ENCODE results near the gene ZNF57.
"Not testable (repeated sequence)": the region's sequence is repeated elsewhere in the genome, so short reads cannot be mapped to it uniquely, and the experiment has no call there.

The ZNF57 gene

GRCh38 chr19:2960120-2960519, 59.4 kb downstream of the ZNF57 start:
- Histone ChIP-seq H3K4me3 (no peak overlapping the region), H3K27ac (no peak overlapping the region)
- DNase-seq (ENCODE audit: low spot score) = no peak
- TF ChIP-seq, protein P1, sequence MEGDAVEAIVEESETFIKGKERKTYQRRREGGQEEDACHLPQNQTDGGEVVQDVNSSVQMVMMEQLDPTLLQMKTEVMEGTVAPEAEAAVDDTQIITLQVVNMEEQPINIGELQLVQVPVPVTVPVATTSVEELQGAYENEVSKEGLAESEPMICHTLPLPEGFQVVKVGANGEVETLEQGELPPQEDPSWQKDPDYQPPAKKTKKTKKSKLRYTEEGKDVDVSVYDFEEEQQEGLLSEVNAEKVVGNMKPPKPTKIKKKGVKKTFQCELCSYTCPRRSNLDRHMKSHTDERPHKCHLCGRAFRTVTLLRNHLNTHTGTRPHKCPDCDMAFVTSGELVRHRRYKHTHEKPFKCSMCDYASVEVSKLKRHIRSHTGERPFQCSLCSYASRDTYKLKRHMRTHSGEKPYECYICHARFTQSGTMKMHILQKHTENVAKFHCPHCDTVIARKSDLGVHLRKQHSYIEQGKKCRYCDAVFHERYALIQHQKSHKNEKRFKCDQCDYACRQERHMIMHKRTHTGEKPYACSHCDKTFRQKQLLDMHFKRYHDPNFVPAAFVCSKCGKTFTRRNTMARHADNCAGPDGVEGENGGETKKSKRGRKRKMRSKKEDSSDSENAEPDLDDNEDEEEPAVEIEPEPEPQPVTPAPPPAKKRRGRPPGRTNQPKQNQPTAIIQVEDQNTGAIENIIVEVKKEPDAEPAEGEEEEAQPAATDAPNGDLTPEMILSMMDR (IDR thresholded peaks at IDR 0.05) = no peak

- no peak overlapping the region for H3K27ac ChIP-seq
- H3K4me3 ChIP-seq = peak overlapping the region; percentile 43
- TF ChIP-seq, protein P1 (IDR thresholded peaks at IDR 0.05) = peak; percentile 54
- no peak for DNase-seq (ENCODE audit: low spot score)
Observed at GRCh38 chr19:2962018-2962670, 61.4 kb downstream of the ZNF57 start.

DNA sequence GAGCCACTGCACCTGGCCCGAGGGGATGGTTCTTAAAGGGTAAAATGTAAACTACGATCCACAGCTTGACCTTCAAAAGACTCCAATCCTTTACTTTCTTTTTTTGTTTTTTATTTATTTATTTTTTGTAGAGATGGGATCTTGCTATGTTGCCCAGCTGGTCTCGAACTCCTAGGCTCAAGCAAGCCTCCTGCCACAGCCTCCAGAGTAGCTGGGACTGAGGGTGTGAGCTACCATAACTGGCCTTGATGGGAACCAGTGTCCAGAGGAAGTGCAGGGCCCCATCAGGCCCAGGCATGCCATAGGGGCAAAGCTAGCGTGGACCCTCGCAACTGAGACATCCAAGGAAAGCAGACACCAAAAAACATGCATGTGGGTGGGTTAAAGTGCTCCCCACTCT, 62.4 kb downstream of the ZNF57 start:
- Histone ChIP-seq H3K4me3 (no peak overlapping the region), H3K27ac (no peak overlapping the region)
- no peak for DNase-seq (ENCODE audit: low spot score)
- TF ChIP-seq, protein P1 (IDR thresholded peaks at IDR 0.05) = no peak

DNA sequence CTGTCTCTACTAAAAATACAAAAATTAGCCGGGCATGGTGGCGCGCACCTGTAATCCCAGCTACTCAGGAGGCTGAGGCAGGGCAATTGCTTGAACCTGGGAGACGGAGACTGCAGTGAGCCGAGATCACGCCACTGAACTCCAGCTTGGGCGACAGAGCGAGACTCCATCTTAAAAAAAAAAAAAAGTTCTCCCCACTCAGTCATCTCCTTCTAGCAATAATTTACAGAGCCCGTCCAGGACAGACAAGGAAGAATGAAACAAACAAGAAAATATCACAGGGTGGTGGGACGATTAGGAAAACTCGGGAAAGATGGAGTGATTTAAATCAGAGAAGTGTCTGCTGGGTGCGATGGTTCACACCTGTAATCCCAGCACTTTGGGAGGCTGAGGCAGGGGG, 62.9 kb downstream of the ZNF57 start:
- not testable (repeated sequence) for DNase-seq (ENCODE audit: low spot score); H3K27ac ChIP-seq; H3K4me3 ChIP-seq

DNA sequence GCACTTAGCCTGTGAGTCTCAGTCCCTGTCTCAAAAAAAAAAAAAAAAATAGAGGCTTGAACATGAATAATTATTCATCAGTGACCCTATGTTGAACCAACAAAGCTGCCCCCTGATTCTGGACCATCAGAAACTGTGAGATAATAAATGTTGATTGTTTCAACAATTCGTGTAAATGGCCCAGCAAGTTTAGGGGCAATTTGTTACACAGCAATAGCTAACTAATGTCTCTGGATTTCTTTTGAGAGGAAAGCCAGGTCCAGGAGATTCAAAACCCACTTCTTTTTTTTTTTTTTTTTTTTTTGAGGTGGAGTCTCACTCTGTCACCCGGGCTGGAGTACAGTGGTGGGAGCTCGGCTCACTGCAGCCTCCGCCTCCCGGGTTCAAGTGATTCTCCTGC, 64.1 kb downstream of the ZNF57 start:
- no peak overlapping the region for H3K4me3 ChIP-seq
- no peak overlapping the region for H3K27ac ChIP-seq
- TF ChIP-seq, protein P1 (IDR thresholded peaks at IDR 0.05) = no peak
- no peak for DNase-seq (ENCODE audit: low spot score)

DNA sequence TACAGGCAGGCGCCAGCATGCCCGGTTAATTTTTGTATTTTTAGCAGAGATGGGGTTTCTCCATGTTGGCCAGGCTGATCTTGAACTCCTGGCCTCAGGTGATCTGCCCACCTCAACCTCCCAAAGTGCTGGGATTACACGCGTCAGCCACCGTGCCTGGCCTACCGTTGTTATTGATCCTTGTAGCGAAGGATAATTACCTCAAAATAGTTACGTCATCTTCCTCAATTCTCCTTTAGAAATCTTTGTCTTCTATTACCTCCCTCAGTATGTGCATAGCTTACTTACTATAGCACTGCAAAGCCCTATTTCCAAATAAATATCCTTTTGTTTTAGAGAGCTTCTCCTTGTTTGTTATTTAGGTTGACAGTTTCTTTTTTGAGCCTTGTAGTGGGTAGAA, 67.2 kb downstream of the ZNF57 start:
- TF ChIP-seq, protein P1 (IDR thresholded peaks at IDR 0.05) = no peak
- DNase-seq (ENCODE audit: low spot score) = no peak
- Histone ChIP-seq H3K27ac (no peak overlapping the region), H3K4me3 (no peak overlapping the region)
